ENCODE results near the gene CBX8.

DNA sequence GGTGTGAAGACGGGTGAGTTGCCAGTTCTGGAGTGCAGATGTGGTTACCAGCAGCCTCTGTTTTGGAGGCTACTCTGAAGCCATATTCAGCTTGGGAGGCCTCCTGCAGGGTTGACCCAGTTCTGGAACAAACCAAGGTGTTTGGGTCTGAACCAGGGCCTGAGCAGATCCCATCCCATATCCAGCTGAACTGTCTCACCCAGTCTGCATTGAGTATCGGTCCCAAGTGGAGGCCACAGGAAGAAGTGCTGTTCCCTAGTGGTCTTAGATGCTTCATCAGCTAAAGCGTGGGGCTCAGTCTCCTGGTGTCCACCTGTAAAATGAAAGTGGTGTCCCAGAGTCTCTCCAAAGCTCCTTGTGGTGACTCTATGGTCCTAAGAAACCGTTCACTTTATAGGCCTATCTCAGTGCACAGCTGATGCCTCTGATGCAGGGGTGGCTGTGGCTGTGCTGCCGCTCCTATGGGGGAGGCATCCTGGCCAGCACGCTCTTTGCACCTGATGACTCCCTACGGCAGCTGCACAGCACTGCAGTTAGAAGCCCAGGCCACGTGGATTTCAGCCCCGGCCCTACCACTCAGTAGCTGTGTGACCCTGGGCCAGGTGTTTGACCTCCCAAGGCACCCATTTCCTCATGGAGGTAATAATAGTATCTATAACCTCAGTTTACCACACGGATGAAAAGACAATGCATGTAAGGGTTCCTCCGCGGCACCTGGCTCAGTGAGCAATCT is 21.3 kb upstream of the CBX8 start:
- TF ChIP-seq POLR2AphosphoS5 (IDR thresholded peaks at IDR 0.05) (no peak), CTCF (IDR thresholded peaks at IDR 0.05) (no peak), EP300 (IDR thresholded peaks at IDR 0.05) (no peak)
